DLD1 (cell line): ENCODE data around the gene MAP2K2.

Experiments
- in situ Hi-C: cut with HindIII; loops from 2 replicates; pipeline ENCODE4 v1.10.0; 2017; ENCODE audit warnings: low sequenced_read_pairs

Gene MAP2K2

GRCh38 chr19:4081441-4082129, 42.3 kb downstream of the MAP2K2 start:
- in situ Hi-C loops: no loop called here

GRCh38 chr19:4080473-4080872, 43.4 kb downstream of the MAP2K2 start:
- in situ Hi-C loops: no loop called here

GRCh38 chr19:4077800-4078684, 45.9 kb downstream of the MAP2K2 start:
- in situ Hi-C loops: no loop called here

GRCh38 chr19:4077007-4077374, 46.9 kb downstream of the MAP2K2 start:
- in situ Hi-C loops: no loop called here

- in situ Hi-C loops: no loop called here
These were observed 48.5 kb downstream of the MAP2K2 start for GRCh38 chr19:4075373-4075772.

- in situ Hi-C loops: no loop called here
These were observed 52.3 kb downstream of the MAP2K2 start for GRCh38 chr19:4071610-4072009.

GRCh38 chr19:4069331-4069959, 54.5 kb downstream of the MAP2K2 start:
- in situ Hi-C loops: no loop called here

- in situ Hi-C loops: no loop called here
These were observed 55.6 kb downstream of the MAP2K2 start for GRCh38 chr19:4068047-4068966.

GRCh38 chr19:4067396-4068046, 56.4 kb downstream of the MAP2K2 start:
- in situ Hi-C loops: no loop called here

- in situ Hi-C loops: no loop called here
These were observed 57.1 kb downstream of the MAP2K2 start, which contains the start of gene ZBTB7A for GRCh38 chr19:4066682-4067395. Gene ZBTB7A (minus strand): TSS chr19:4066899. CDS start chr19:4055232, 11,667 bp downstream.

GRCh38 chr19:4066176-4066606, 57.7 kb downstream of the MAP2K2 start:
- in situ Hi-C loops: no loop called here

GRCh38 chr19:4065430-4066175, 58.3 kb downstream of the MAP2K2 start:
- in situ Hi-C loops: no loop called here

- in situ Hi-C loops: no loop called here
These were observed 59.2 kb downstream of the MAP2K2 start for GRCh38 chr19:4064496-4065260.

- in situ Hi-C loops: no loop called here
These were observed 59.8 kb downstream of the MAP2K2 start for GRCh38 chr19:4064149-4064495.

- in situ Hi-C loops: no loop called here
These were observed 60.4 kb downstream of the MAP2K2 start for GRCh38 chr19:4063369-4064148.

GRCh38 chr19:4062419-4063368, 61.2 kb downstream of the MAP2K2 start:
- in situ Hi-C loops: no loop called here
